Gastrocnemius medialis (tissue), 4 donors: ENCODE data around the gene OR9A2. TPM values are rescaled to one million over a fixed set of nuclear protein-coding genes. Genes with fewer than 3 reads are reported as not detected.

Experiments used
- ATAC-seq, 2 donors: fragments of 150-250 bp; one replicate each; pipeline ENCODE4 v1.9.1; 2016
- DNase-seq, 2 donors: peaks; one replicate each; pipeline ENCODE4 v3.0.0-alpha.2; 2019
- H3K27ac ChIP-seq, 4 donors: fragments of 200-600 bp; sonication (generic); 1 replicate in 1 of 4; 2 replicates in 3 of 4; pipeline ENCODE4 v1.5.1; 2016 to 2018; ENCODE audit warnings: mild to moderate bottlenecking in 2 of 4, moderate library complexity in 1 of 4
- H3K27me3 ChIP-seq, 3 donors: fragments of 200-600 bp; sonication (generic) in 2 of 3; 1 replicate in 1 of 3; 2 replicates in 2 of 3; pipeline versions ENCODE4 v1.5.1 to v1.6.0; 2016 to 2019; ENCODE audit warnings: mild to moderate bottlenecking in 1 of 3, moderate library complexity in 1 of 3
- H3K36me3 ChIP-seq, 2 donors: fragments of 200-600 bp; sonication (generic) in 1 of 2; one replicate each; pipeline ENCODE4 v1.5.1; 2017 to 2018
- H3K4me1 ChIP-seq, 2 donors: fragments of 200-600 bp; sonication (generic) in 1 of 2; one replicate each; pipeline ENCODE4 v1.5.1; 2016 to 2017; ENCODE audit warnings: mild to moderate bottlenecking in 2 of 2
- H3K4me3 ChIP-seq, 4 donors: fragments of 200-600 bp; sonication (generic) in 3 of 4; 1 replicate in 1 of 4; 2 replicates in 3 of 4; pipeline ENCODE4 v1.5.1; 2016 to 2019; ENCODE audit warnings: mild to moderate bottlenecking in 2 of 4
- H3K9me3 ChIP-seq, 3 donors: fragments of 200-600 bp; sonication (generic) in 2 of 3; 1 replicate in 1 of 3; 2 replicates in 2 of 3; pipeline ENCODE4 v1.5.1; 2016 to 2019
- POLR2A ChIP-seq, 2 donors: fragments of 450-650 bp; IDR thresholded peaks; one replicate each; pipeline ENCODE4 v1.6.1; 2017; ENCODE audit warnings: antibody characterized with exemption in 2 of 2, mild to moderate bottlenecking in 2 of 2, moderate library complexity in 2 of 2
- in situ Hi-C, 4 donors: fragments of 200-750 bp; cut with MboI; loops; one replicate each; pipeline versions ENCODE4 v1.15.0 to v1.8.0; 2017; ENCODE audit warnings: low sequenced_read_pairs in 4 of 4
- intact Hi-C: fragments of 100-400 bp; cut with DNase I; formaldehyde crosslinking; loops from one replicate; pipeline ENCODE4 v1.15.1; 2023; ENCODE audit warnings: low total_unique reads
- total RNA-seq, 4 donors: library from RNA; depleted of rRNA; stranded (reverse); fragments of >200 nt; gene quantifications; one replicate each; pipeline versions ENCODE4 v1.1.0 to v1.2.3, GENCODE V29; 2016
- TF ChIP-seq, protein P1 (sequence below), 5 experiments: fragments of 450-650 bp in 3 of 5; fragments of 200-600 bp in 2 of 5; sonication (generic) in 2 of 5; IDR thresholded peaks in 4 of 5; conservative IDR thresholded peaks in 1 of 5; 1 replicate in 4 of 5; 2 replicates in 1 of 5; pipeline ENCODE4 v1.5.1; 2016 to 2019; ENCODE audit warnings: antibody characterized with exemption in 5 of 5, mild to moderate bottlenecking in 3 of 5, moderate library complexity in 3 of 5

Gene OR9A2
- total RNA-seq, 4 donors from 2014 or later = not detected

DNA sequence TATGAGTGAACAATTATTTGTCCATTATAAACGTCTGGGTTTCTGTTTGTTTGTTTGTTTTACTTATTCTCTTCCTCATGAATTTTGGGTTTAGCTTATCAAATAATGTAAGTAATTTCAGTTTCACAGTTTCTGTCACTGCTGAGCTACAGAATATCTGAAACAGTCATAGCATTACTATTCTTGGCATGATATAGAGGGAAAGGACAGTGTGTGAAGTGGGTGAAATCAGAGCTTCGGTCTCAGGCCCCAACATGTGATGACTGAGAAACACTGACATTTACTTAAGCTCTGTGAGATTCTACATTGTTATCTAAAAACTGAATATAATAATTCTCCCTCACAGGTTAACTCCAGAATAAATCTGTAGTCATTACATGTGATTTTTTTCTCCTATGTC is 16.5 kb upstream of the OR9A2 start:
- no peaks in the 10 kb centered on the region for H3K9me3 ChIP-seq
- H3K4me3 ChIP-seq = no peak overlapping the region
- H3K27me3 ChIP-seq = no peaks in the 10 kb centered on the region
- ATAC-seq = no peak
- in situ Hi-C loops = no loop called here
- no peaks in the 10 kb centered on the region for H3K36me3 ChIP-seq
- no peak overlapping the region for H3K27ac ChIP-seq
- TF ChIP-seq, protein P1, sequence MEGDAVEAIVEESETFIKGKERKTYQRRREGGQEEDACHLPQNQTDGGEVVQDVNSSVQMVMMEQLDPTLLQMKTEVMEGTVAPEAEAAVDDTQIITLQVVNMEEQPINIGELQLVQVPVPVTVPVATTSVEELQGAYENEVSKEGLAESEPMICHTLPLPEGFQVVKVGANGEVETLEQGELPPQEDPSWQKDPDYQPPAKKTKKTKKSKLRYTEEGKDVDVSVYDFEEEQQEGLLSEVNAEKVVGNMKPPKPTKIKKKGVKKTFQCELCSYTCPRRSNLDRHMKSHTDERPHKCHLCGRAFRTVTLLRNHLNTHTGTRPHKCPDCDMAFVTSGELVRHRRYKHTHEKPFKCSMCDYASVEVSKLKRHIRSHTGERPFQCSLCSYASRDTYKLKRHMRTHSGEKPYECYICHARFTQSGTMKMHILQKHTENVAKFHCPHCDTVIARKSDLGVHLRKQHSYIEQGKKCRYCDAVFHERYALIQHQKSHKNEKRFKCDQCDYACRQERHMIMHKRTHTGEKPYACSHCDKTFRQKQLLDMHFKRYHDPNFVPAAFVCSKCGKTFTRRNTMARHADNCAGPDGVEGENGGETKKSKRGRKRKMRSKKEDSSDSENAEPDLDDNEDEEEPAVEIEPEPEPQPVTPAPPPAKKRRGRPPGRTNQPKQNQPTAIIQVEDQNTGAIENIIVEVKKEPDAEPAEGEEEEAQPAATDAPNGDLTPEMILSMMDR (IDR thresholded peaks at IDR 0.05 in 4 of 5, conservative IDR thresholded peaks at IDR 0.05 in 1 of 5) = no peak
- TF ChIP-seq POLR2A (IDR thresholded peaks at IDR 0.05) = no peak
- DNase-seq = no peak
- no peaks in the 10 kb centered on the region for H3K4me1 ChIP-seq
- intact Hi-C loops = no loop called here

DNA sequence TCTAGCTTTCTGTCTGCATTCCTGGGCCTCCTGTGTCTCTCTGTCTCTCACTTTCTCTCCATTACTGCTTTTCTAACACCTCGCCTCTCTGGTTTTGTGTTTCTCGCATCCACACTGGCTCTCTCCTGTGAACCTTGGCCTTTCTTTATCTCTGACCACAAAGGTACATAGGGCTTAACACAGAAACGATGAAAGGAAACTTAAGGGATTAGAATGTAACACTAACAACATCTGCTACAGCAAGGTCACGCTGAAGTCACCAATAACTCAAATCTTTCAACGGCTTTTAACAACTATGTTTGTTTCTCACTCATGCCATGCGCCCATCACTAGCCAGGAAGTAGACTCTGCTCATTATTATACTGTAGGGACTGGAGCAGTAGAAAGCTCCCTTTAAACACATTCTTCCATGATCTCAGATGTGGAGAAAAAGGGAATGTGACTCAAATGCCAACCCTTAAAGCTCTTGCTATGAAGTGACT is 15.9 kb upstream of the OR9A2 start:
- in situ Hi-C loops = no loop called here
- TF ChIP-seq, protein P1 (IDR thresholded peaks at IDR 0.05 in 4 of 5, conservative IDR thresholded peaks at IDR 0.05 in 1 of 5) = no peak
- TF ChIP-seq POLR2A (IDR thresholded peaks at IDR 0.05) = no peak
- H3K27me3 ChIP-seq = no peaks in the 10 kb centered on the region
- no peaks in the 10 kb centered on the region for H3K9me3 ChIP-seq
- H3K36me3 ChIP-seq = no peaks in the 10 kb centered on the region
- no peak for DNase-seq
- no peaks in the 10 kb centered on the region for H3K4me1 ChIP-seq
- H3K4me3 ChIP-seq = no peak overlapping the region
- no peak for ATAC-seq
- intact Hi-C loops = no loop called here
- no peak overlapping the region for H3K27ac ChIP-seq

DNA sequence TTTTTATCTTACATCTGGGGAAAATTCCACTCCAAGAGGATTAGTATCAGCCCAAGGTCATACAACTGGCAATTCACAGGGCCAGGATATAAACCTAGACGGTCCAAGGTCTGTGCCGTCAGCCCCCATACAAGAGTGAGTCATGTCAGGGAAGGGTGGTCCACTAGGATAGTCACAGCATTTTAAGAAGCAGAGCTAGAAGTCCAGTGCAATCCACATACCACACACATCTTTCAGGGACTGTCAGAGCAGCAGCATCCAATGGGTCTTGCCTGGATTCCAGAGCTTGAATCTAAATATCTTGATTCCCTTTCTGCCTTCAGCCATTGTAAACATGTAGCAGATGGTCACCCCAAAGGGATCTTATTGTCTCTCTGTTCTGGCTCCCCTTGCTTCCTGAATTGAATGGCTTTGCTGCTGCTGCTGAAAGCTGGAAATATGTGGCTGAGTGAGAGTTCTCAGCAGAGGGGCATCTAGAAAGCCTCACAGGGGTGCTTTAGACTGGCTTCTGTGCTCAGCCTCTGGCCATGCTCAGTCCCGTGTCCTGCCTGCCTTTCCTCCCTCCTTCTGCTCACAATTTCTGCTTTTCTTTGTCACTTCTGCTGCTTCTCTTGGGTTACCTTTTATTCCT is 15.3 kb upstream of the OR9A2 start:
- DNase-seq = no peak
- Histone ChIP-seq H3K36me3 (no peaks in the 10 kb centered on the region), H3K27ac (no peak overlapping the region), H3K9me3 (no peaks in the 10 kb centered on the region), H3K27me3 (no peaks in the 10 kb centered on the region), H3K4me3 (no peak overlapping the region), H3K4me1 (no peaks in the 10 kb centered on the region)
- TF ChIP-seq, protein P1 (IDR thresholded peaks at IDR 0.05 in 4 of 5, conservative IDR thresholded peaks at IDR 0.05 in 1 of 5) = no peak
- TF ChIP-seq POLR2A (IDR thresholded peaks at IDR 0.05) = no peak
- intact Hi-C loops = no loop called here
- in situ Hi-C loops = no loop called here
- ATAC-seq = no peak

DNA sequence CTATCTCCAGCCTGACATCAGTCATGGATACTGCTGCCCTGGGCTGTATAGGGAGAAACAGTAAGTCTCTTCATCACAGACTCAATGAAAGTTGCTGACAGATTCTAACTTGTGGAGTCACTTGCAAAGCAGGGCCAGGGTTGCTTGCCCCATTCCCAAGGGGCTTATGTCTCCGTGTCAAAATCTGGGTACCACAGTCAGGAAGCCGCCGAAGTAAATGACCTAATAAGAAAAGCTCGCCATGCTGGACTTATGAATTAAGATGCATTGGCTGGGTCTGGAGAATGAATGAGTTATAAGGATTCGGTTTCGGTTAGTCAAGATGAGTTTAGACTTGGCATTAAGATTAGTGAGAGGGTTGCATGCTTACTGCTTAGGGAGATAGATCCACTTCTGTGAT is 14.4 kb upstream of the OR9A2 start:
- intact Hi-C loops (no loop called here), in situ Hi-C loops (no loop called here)
- Histone ChIP-seq H3K27me3 (no peaks in the 10 kb centered on the region), H3K36me3 (no peaks in the 10 kb centered on the region), H3K4me3 (no peak overlapping the region), H3K4me1 (no peaks in the 10 kb centered on the region), H3K27ac (no peak overlapping the region), H3K9me3 (no peaks in the 10 kb centered on the region)
- no peak for TF ChIP-seq POLR2A (IDR thresholded peaks at IDR 0.05)
- ATAC-seq = no peak
- no peak for DNase-seq

DNA sequence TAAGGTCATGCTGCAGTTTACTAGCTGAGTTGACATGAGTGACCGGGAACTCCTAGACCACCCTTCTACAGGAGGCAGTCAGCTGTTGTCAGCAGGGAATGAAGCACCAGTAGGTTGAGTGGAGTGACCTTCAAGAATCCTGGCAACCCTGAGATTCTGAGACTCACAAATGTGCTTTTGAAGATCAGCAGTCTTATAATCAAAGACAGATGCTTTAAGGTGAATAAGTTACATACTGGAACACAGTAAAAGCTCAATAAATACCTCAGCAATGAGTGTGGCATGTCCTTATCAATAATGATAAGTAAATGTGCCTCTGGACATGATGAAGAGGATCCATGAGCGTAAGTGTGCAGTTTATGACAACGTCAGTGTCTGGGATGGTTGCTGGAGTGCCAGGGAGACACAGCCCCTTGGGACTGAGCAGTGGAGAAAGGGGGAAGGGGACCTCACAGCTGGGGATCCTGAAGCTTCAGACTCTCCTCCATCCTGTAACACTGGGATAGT is 13.3 kb upstream of the OR9A2 start:
- Histone ChIP-seq H3K27me3 (no peaks in the 10 kb centered on the region), H3K36me3 (no peaks in the 10 kb centered on the region), H3K27ac (no peak overlapping the region), H3K4me3 (no peak overlapping the region), H3K9me3 (no peaks in the 10 kb centered on the region), H3K4me1 (no peaks in the 10 kb centered on the region)
- ATAC-seq (no peak), DNase-seq (no peak)
- intact Hi-C loops = no loop called here
- TF ChIP-seq, protein P1 (IDR thresholded peaks at IDR 0.05 in 4 of 5, conservative IDR thresholded peaks at IDR 0.05 in 1 of 5) = no peak
- no peak for TF ChIP-seq POLR2A (IDR thresholded peaks at IDR 0.05)
- in situ Hi-C loops = no loop called here
